RKO (cell line): ENCODE measurements around the gene CAMKK2.
"Not testable (repeated sequence)": the region's sequence is repeated elsewhere in the genome, so short reads cannot be mapped to it uniquely, and the experiment has no call there.

ENCODE experiments used
- DNase-seq: peaks from one replicate; pipeline ENCODE4 v3.0.0-alpha.2; 2016; ENCODE audit warnings: low spot score

Gene CAMKK2

DNA sequence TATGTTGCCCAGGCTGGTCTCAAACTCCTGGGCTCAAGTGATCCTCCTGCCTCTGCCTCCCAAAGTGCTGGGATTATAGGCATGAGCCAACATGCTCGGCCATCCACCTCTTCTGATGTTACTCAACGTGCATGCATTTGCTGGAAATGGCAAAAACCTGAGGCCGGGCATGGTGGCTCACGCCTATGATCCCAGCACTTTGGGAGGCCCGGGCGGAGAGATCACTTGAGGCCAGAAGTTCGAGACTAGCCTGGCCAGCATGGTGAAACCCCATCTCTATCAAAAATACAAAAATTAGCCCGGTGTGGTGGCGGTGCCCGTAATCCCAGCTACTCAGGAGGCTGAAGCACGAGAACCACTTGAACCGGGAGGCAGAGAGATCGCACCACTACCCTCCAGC is 1.9 kb upstream of the CAMKK2 start:
- not testable (repeated sequence) for DNase-seq

- peak; percentile 82 for DNase-seq
These were observed 1.0 kb upstream of the CAMKK2 start for GRCh38 chr12:121297435-121297991.

- peak; percentile 40 for DNase-seq
These were observed 527 bp downstream of the CAMKK2 start for GRCh38 chr12:121295746-121296617.

DNA sequence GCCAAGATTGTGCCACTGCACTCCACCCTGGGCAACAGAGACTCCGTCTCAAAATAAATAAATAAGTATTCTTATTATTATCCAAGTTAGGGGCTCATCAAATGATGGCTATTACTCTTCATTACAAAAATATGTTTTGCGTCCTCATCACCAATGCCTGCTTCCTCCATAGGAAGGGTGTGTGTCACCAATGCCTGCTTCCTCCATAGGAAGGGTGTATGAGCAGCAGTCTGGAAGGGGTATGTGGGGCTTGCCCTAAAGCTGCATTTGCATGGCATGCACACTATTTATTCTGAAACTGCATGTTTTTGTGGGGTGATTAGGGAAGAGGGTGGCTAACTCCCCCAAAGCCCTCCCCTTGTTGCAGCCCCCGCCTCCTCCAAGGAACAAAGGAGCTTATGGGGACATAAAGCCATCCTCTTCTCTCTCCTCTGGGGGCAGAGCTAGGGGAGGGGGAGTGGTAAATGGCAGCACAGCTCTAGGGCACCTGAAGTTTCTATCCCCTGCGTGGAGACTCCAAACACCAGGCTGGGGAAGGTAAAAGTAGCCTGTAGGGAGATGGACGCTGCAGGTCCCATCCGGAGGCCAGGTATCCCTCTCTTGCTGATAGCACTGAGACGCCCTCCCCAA is 1.3 kb downstream of the CAMKK2 start:
- DNase-seq, result peak; percentile 30

DNA sequence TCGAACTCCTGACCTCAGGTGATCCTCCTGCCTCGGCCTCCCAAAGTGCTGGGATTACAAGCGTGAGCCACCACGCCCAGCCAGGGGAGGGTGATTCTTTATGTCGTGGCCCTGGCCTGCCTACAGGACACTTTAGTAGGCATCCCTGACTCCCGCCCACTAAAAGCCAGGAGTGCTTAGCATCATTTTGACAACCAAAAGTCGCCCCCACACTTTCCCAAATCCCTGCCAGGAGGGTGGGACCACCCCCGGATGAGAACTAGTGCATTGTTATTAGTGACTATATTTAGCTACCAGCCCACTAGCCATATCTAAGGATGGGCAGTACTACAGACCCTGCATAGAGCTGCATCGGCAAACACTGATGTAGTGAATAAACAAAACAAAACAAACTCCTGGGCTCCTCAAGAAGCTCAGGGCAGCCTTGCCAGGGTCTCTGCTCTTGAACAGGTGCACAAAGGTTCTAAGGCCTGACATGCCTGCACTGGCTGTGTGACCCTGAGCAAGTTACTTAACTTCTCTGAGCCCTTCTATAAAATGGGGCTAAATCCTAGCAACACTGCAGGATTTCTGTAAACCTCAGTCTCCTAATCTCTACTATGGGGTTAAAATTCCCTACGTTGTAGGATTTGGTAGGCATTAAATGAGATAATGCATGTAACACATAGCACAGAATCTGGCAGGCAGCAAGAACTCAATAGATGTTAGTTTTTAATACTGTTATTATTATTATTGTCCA is 2.2 kb downstream of the CAMKK2 start:
- no peak for DNase-seq

- DNase-seq, result no peak
These were observed 2.9 kb downstream of the CAMKK2 start for GRCh38 chr12:121293603-121294002.

- DNase-seq, result no peak
These were observed 6.1 kb downstream of the CAMKK2 start for GRCh38 chr12:121290410-121290809.

DNA sequence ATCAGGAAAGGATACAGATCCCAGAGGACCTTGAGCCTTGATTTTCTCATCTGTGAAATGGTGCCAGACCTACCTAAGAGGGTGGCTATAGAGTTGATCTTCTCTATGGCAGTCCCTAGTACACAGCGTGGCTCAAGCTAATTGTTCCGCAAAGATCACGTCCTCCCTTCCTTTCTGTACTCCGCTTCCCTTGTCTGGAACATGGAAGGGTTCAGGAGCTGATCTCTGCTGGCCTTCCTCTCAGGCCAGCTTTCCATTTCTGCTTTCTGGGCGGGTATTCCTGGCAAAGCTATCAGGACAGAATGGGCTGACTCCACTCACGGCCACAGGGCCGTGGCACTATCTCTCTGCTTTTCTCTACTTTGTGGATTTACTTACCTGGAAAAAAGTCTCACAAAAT is 6.5 kb downstream of the CAMKK2 start:
- DNase-seq, result no peak

DNA sequence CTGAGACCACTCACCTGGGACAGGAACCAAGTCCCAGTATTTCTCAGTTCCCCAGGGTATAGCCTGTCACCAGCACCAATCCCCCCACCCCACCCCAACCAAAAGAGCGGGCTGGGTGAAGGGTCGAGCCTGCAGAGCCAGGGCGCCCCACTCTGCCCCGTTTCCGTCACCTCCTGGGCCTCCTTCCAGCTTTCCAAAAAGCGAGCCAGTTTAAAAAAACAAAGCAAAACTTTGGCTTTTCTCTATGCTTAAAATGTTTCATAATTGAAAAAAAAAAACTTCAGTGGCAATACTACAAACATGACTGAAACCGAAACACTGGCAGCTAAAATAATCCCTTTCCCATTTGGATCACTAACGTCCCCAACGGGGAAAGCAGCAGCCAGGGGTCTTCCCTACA is 7.5 kb downstream of the CAMKK2 start:
- no peak for DNase-seq

GRCh38 chr12:121288158-121288845 is 8.2 kb downstream of the CAMKK2 start:
- no peak for DNase-seq

- no peak for DNase-seq
These were observed 9.1 kb downstream of the CAMKK2 start for GRCh38 chr12:121287267-121287954.

DNA sequence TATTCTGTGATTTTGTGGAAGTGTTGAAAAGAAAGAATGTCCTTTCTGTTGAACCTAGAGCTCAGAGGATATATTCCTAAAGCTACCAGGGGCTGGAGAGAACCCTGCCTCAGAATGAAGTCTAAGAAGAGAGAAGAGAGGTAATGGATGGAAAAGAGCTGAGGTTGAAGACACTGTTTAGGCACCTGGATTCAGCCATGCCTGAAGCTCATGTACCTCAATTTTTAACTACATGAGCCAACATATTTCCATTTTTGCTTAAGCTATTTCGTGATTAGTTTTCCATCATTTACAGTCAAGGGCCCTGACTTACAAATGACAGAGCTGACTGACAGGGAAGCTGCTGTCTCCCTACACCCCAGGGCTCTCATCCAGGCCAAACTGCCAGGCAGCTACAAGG is 10.7 kb downstream of the CAMKK2 start:
- DNase-seq, result no peak

GRCh38 chr12:121284551-121285390 is 11.7 kb downstream of the CAMKK2 start:
- no peak for DNase-seq

GRCh38 chr12:121283841-121284240 is 12.7 kb downstream of the CAMKK2 start:
- no peak for DNase-seq

GRCh38 chr12:121283388-121283787 is 13.1 kb downstream of the CAMKK2 start:
- DNase-seq, result no peak

GRCh38 chr12:121282910-121283309 is 13.6 kb downstream of the CAMKK2 start:
- not testable (repeated sequence) for DNase-seq

DNA sequence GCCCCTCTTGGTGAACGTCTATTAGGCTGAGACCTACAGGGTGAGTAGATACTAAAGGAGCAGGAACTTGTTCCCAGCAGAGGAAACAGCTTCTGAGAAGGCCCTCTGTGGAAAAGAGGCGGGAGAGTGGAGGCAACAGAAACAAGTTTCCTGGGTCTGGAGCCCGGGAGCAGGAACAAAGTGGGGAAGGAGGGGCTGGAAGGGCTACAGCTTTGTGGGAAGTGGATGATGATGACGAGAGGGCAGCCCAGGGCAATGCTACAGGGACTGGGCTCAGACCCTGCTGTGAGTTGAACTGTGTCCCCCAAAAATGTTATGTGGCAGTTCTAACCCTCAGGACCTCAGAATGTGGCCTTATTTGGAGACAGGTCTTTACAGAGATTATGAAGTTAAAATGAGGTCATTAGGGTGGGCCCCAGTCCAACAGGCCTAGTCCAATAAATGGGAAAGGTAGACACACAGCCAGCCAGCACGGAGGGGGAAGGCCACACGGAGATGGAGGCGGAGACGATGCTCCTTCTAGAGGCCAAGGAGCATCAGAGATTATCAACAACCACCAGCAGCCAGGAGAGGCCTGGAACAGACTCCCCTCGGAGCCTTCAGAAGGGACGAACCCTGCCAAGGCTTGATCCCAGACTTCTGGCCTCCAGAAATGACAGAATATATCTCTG is 14.3 kb downstream of the CAMKK2 start:
- DNase-seq, result no peak

- DNase-seq, result not testable (repeated sequence)
These were observed 15.4 kb downstream of the CAMKK2 start for GRCh38 chr12:121281116-121281515.

DNA sequence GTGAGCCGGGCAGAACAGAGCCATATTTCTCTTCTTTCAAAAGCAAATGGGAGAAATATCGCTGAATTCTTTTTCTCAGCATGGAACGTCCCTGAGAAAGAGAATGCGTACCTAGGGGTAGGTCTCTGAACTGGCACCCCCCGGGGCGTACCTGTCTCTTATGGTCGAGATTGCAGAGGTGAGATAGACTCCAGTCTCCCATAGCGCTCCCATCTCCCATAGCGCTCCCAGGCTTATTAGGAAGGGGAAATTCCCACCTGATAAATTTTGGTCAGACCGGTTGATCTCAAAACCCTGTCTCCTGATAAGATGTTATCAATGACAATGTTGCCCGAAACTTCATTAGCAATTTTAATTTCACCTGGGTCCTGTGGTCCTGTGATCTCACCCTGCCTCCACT is 16.0 kb downstream of the CAMKK2 start:
- DNase-seq, result not testable (repeated sequence)

DNA sequence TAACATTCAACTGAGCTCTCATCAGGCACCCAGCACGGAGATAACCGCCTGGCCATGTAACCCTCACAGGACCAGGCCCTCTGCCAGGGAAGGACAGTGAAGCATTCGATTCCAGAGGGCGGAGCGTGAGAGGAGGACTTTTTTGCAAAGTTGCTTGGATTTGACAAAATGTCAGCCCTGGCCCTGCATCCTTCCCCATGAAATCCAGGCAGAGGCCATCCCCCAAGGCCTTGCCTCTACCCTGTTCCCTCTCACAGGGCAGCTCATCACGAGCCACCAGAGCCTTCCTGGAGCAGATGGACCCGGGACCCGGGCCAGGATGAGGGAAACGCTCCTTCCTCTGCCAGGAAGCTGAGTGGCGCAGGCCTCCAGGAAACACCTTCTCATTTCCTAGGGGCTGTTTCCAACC is 17.0 kb downstream of the CAMKK2 start:
- DNase-seq, result no peak
